B cell (primary cell): ENCODE data around the gene HADHB. TPM values are rescaled to one million over a fixed set of nuclear protein-coding genes. Genes with fewer than 3 reads are reported as not detected.

Experiments used
- ATAC-seq: fragments of 200-7000 bp; cut with Tn5 transposase; one replicate; pipeline ENCODE4 v1.10.0; 2021; ENCODE audit warnings: low read depth, mild to moderate bottlenecking, moderate number of reproducible peaks, moderate library complexity
- CTCF ChIA-PET: fragments of 350-600 bp; sonication (Branson Sonifier 250); formaldehyde crosslinking; loops from one replicate; lab custom pipeline; 2021; ENCODE audit warnings: antibody characterized with exemption, inconsistent platforms; lab: Charles Lee
- POLR2A ChIA-PET: fragments of 350-600 bp; sonication (Branson Sonifier 250); formaldehyde crosslinking; loops from one replicate; lab custom pipeline; 2021; ENCODE audit warnings: antibody characterized with exemption; lab: Charles Lee
- DNase-seq: peaks from one replicate; pipeline ENCODE4 v3.0.0; 2013
- H2AFZ ChIP-seq: 2 replicates; pipeline ENCODE4 v1.6.1; 2012; ENCODE audit warnings: mild to moderate bottlenecking, low read depth, low read length; ENCODE audit not compliant: insufficient read depth, poor library complexity, severe bottlenecking
- H3K27ac ChIP-seq, 2 donors: 1 replicate in 1 of 2; 2 replicates in 1 of 2; pipeline ENCODE4 v1.5.1; 2012 to 2013; ENCODE audit warnings: low read length in 2 of 2, mild to moderate bottlenecking in 2 of 2, moderate library complexity in 1 of 2
- H3K27me3 ChIP-seq, 4 experiments: fragments of 200-600 bp in 1 of 4; sonication (generic) in 1 of 4; replicated peaks in 1 of 4; 1 replicate in 2 of 4; 2 replicates in 2 of 4; pipeline versions ENCODE4 v1.6.1 to v1.7.0; 2013 to 2016; ENCODE audit warnings: low read length in 3 of 4, mild to moderate bottlenecking in 2 of 4, mixed read lengths in 1 of 4, moderate library complexity in 1 of 4; ENCODE audit not compliant: insufficient read depth in 4 of 4, control insufficient read depth in 3 of 4; ENCODE audit errors: control extremely low read depth in 1 of 4
- H3K36me3 ChIP-seq, 2 experiments: replicated peaks in 1 of 2; 1 replicate in 1 of 2; 2 replicates in 1 of 2; pipeline versions ENCODE4 v1.6.1 to v1.7.1; 2013; ENCODE audit warnings: low read length in 1 of 2; ENCODE audit not compliant: insufficient read depth in 2 of 2, control insufficient read depth in 1 of 2; ENCODE audit errors: control extremely low read depth in 1 of 2, extremely low read depth in 1 of 2
- H3K4me1 ChIP-seq, 2 donors: fragments of 200-600 bp in 1 of 2; sonication (generic) in 1 of 2; 1 replicate in 1 of 2; 2 replicates in 1 of 2; pipeline versions ENCODE4 v1.5.1 to v1.6.1; 2013 to 2017; ENCODE audit warnings: low read length in 2 of 2; ENCODE audit not compliant: control insufficient read depth in 2 of 2, insufficient read depth in 2 of 2
- H3K4me2 ChIP-seq: replicated peaks from 2 replicates; pipeline ENCODE3; 2012; ENCODE audit warnings: mild to moderate bottlenecking, low read depth, low read length; ENCODE audit not compliant: poor library complexity, severe bottlenecking
- H3K4me3 ChIP-seq, 5 experiments: fragments of 200-600 bp in 1 of 5; sonication (generic) in 1 of 5; 1 replicate in 3 of 5; 2 replicates in 2 of 5; pipeline versions ENCODE4 v1.5.1 to v1.7.0; 2011 to 2016; ENCODE audit warnings: low read length in 4 of 5, mild to moderate bottlenecking in 4 of 5, low read depth in 2 of 5, control low read depth in 1 of 5, moderate library complexity in 1 of 5; ENCODE audit not compliant: insufficient read depth in 1 of 5; ENCODE audit errors: control extremely low read depth in 1 of 5, extremely low read depth in 1 of 5
- H3K79me2 ChIP-seq: fragments of 200-600 bp; sonication (generic); one replicate; pipeline ENCODE4 v1.6.0; 2016; ENCODE audit warnings: low read length; ENCODE audit not compliant: control insufficient read depth, insufficient read depth
- H3K9ac ChIP-seq: fragments of 200-600 bp; sonication (generic); 2 replicates; pipeline ENCODE4 v1.6.1; 2017; ENCODE audit warnings: mild to moderate bottlenecking, low read length, moderate library complexity
- H3K9me3 ChIP-seq, 3 donors: one replicate each; pipeline versions ENCODE4 v1.6.1 to v1.7.1; 2013; ENCODE audit warnings: low read length in 2 of 3; ENCODE audit not compliant: control insufficient read depth in 2 of 3, insufficient read depth in 1 of 3; ENCODE audit errors: control extremely low read depth in 1 of 3
- H4K20me1 ChIP-seq: 2 replicates; pipeline ENCODE4 v1.6.0; 2012; ENCODE audit warnings: mild to moderate bottlenecking, low read length; ENCODE audit not compliant: insufficient read depth, control insufficient read depth, poor library complexity, severe bottlenecking
- H3K27ac Mint-ChIP-seq: one replicate; pipeline ENCODE4 v1.8.0; 2021; ENCODE audit warnings: mixed read lengths
- H3K27me3 Mint-ChIP-seq: one replicate; pipeline ENCODE4 v1.8.0; 2021; ENCODE audit warnings: mixed read lengths
- H3K4me1 Mint-ChIP-seq: one replicate; pipeline ENCODE4 v1.8.0; 2021; ENCODE audit warnings: mixed read lengths
- H3K4me3 Mint-ChIP-seq: one replicate; pipeline ENCODE4 v1.8.0; 2021; ENCODE audit warnings: mixed read lengths
- H3K9me3 Mint-ChIP-seq: one replicate; pipeline ENCODE4 v1.8.0; 2022; ENCODE audit warnings: mixed read lengths; ENCODE audit not compliant: insufficient read depth
- EZH2 ChIP-seq: IDR thresholded peaks from 2 replicates; pipeline ENCODE4 v1.6.1; 2012; ENCODE audit warnings: borderline replicate concordance, low read depth, mild to moderate bottlenecking, moderate library complexity, low read length; ENCODE audit not compliant: insufficient read depth, poor library complexity, severe bottlenecking
- WGBS: methylation state at CpG from one replicate; pipeline ENCODE4 v1.1.5; 2013; ENCODE audit warnings: missing lambda C conversion rate; ENCODE audit not compliant: insufficient coverage; 5-methylcytosine and 5-hydroxymethylcytosine counted together
- intact Hi-C: fragments of 100-400 bp; cut with micrococcal nuclease; formaldehyde crosslinking; loops from one replicate; pipeline ENCODE4 v1.10.0; 2022
- polyA plus RNA-seq: library from polyadenylated mRNA; depleted of rRNA; stranded (reverse); fragments of >200 nt; gene quantifications from 2 replicates; pipeline ENCODE4 v1.2.3, GENCODE V29; 2012
- total RNA-seq, 2 donors: library from RNA; stranded (reverse); fragments of 120-200 nt in 1 of 2; gene quantifications; 1 replicate in 1 of 2; 2 replicates in 1 of 2; pipeline versions ENCODE4 v1.2.3 to v1.2.4, GENCODE V29; 2013 to 2022
- TF ChIP-seq, protein P1 (sequence below): fragments of 200-600 bp; IDR thresholded peaks from one replicate; pipeline ENCODE4 v1.8.0; 2022; ENCODE audit warnings: antibody characterized with exemption, mild to moderate bottlenecking

Gene HADHB
- total and polyA plus RNA-seq, 2 donors (not counting 1 experiment from before 2014, with no cell fraction given) = 40.6 to 64.2 TPM

DNA sequence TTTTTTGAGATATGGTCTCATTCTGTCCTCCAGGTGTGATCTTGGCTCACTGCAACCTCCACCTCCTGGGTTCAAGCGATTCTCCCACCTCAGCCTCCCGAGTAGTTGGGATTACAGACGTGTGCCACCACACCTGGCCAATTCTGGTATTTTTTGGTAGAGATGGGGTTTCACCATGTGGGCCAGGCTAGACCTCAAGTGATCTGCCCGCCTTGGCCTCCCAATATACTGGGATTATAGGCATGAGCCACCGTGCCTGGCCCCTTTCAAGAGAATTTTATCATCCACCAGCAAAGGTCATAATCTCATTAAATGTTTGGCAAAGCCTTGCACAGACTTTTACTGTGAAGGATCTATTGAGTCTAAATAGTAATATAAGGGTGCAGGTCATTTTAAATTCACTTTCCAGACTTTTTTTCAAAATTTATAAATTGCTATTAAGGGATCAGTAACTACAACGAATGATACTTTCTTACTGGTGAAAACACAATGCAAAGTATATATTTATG lies 2.8 kb upstream of the HADHB start:
- peak overlapping the region; percentile 42 for H3K4me3 Mint-ChIP-seq
- CTCF ChIA-PET = interaction anchor here (0.8 kb wide), 1 partner anchor 57 kb away, joined by 3 read pairs; no protein-coding TSS in a partner anchor
- POLR2A ChIA-PET = no interaction called here

More for the DNA sequence above, 2.8 kb upstream of the HADHB start:
- Histone ChIP-seq H4K20me1 (peaks cover 20% of the 10 kb centered on the region), H3K9ac (no peak overlapping the region), H3K4me3 (no peak overlapping the region), H3K27me3 (no peaks in the 10 kb centered on the region), H3K27ac (no peak overlapping the region), H3K79me2 (peaks cover 83% of the 10 kb centered on the region), H3K4me2 (peak overlapping the region; percentile 91), H3K9me3 (no peaks in the 10 kb centered on the region), H3K4me1 (peaks cover 31 to 41% of the 10 kb centered on the region in 2 donors), H2AFZ (no peak overlapping the region), H3K36me3 (peaks cover 5 to 16% of the 10 kb centered on the region in 2 experiments)
- H3K4me1 Mint-ChIP-seq = peaks cover 55% of the 10 kb centered on the region
- TF ChIP-seq EZH2 = no peak
- TF ChIP-seq, protein P1, sequence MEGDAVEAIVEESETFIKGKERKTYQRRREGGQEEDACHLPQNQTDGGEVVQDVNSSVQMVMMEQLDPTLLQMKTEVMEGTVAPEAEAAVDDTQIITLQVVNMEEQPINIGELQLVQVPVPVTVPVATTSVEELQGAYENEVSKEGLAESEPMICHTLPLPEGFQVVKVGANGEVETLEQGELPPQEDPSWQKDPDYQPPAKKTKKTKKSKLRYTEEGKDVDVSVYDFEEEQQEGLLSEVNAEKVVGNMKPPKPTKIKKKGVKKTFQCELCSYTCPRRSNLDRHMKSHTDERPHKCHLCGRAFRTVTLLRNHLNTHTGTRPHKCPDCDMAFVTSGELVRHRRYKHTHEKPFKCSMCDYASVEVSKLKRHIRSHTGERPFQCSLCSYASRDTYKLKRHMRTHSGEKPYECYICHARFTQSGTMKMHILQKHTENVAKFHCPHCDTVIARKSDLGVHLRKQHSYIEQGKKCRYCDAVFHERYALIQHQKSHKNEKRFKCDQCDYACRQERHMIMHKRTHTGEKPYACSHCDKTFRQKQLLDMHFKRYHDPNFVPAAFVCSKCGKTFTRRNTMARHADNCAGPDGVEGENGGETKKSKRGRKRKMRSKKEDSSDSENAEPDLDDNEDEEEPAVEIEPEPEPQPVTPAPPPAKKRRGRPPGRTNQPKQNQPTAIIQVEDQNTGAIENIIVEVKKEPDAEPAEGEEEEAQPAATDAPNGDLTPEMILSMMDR = no peak
- H3K27ac Mint-ChIP-seq = no peak overlapping the region
- DNase-seq (no peak), ATAC-seq (no peak)
- intact Hi-C loops = no loop called here
- WGBS = no CpG with 5 or more reads among the region's 6 CpGs
- no peaks in the 10 kb centered on the region for H3K9me3 Mint-ChIP-seq
- H3K27me3 Mint-ChIP-seq = no peaks in the 10 kb centered on the region
